Muscle of arm (tissue), 14 donors: ENCODE data around the gene RCOR3. TPM values are rescaled to one million over a fixed set of nuclear protein-coding genes. Genes with fewer than 3 reads are reported as not detected.
"Not testable (repeated sequence)": the region's sequence is repeated elsewhere in the genome, so short reads cannot be mapped to it uniquely, and the experiment has no call there.

ENCODE experiments used
- DNase-seq: peaks from one replicate; pipeline ENCODE4 v3.0.0-alpha.2; 2013
- long read RNA-seq, 11 donors: transcript quantifications; one replicate each; lab custom pipeline, GENCODE V29; 2026
- polyA plus RNA-seq, 12 donors: library from polyadenylated mRNA; unstranded; fragments of 120-200 nt; gene quantifications; one replicate each; pipeline ENCODE4 v1.2.1, GENCODE V29; 2013; ENCODE audit not compliant: insufficient read length in 12 of 12

The RCOR3 gene
- polyA plus RNA-seq, result 10 to 100 TPM in 11 of 12 donors, not detected in 1; 37.6 to 76.9 (median 59.6) TPM
- long read RNA-seq, donor 1, full-length matches to known transcripts, result 7 of 18 reads
- long read RNA-seq, donor 1, partial matches to known transcripts, result 11 of 18 reads
- long read RNA-seq, donor 1, other reads (novel, unspliced or antisense), result 0 of 18 reads
- long read RNA-seq, donor 2, full-length matches to known transcripts, result 5 of 5 reads
- long read RNA-seq, donor 2, partial matches to known transcripts, result 0 of 5 reads
- long read RNA-seq, donor 2, other reads (novel, unspliced or antisense), result 0 of 5 reads
- long read RNA-seq, donor 3, partial matches to known transcripts, result 6 of 7 reads
- long read RNA-seq, donor 3, other reads (novel, unspliced or antisense), result 0 of 7 reads
- long read RNA-seq, donor 4, result 0 reads
- long read RNA-seq, donor 5, full-length matches to known transcripts, result 9 of 9 reads
- long read RNA-seq, donor 5, partial matches to known transcripts, result 0 of 9 reads
- long read RNA-seq, donor 5, other reads (novel, unspliced or antisense), result 0 of 9 reads
- long read RNA-seq, donor 6, partial matches to known transcripts, result 0 of 3 reads
- long read RNA-seq, donor 6, other reads (novel, unspliced or antisense), result 0 of 3 reads
- long read RNA-seq, donor 7, full-length matches to known transcripts, result 3 of 3 reads
- long read RNA-seq, donor 7, partial matches to known transcripts, result 0 of 3 reads
- long read RNA-seq, donor 7, other reads (novel, unspliced or antisense), result 0 of 3 reads
- long read RNA-seq, donor 8, partial matches to known transcripts, result 5 of 9 reads
- long read RNA-seq, donor 8, other reads (novel, unspliced or antisense), result 0 of 9 reads
- long read RNA-seq, donor 9, partial matches to known transcripts, result 0 of 2 reads
- long read RNA-seq, donor 9, other reads (novel, unspliced or antisense), result 0 of 2 reads
- long read RNA-seq, donor 10, partial matches to known transcripts, result 0 of 8 reads
- long read RNA-seq, donor 10, other reads (novel, unspliced or antisense), result 0 of 8 reads
- long read RNA-seq, donor 11, partial matches to known transcripts, result 0 of 7 reads
- long read RNA-seq, donor 11, other reads (novel, unspliced or antisense), result 0 of 7 reads

DNA sequence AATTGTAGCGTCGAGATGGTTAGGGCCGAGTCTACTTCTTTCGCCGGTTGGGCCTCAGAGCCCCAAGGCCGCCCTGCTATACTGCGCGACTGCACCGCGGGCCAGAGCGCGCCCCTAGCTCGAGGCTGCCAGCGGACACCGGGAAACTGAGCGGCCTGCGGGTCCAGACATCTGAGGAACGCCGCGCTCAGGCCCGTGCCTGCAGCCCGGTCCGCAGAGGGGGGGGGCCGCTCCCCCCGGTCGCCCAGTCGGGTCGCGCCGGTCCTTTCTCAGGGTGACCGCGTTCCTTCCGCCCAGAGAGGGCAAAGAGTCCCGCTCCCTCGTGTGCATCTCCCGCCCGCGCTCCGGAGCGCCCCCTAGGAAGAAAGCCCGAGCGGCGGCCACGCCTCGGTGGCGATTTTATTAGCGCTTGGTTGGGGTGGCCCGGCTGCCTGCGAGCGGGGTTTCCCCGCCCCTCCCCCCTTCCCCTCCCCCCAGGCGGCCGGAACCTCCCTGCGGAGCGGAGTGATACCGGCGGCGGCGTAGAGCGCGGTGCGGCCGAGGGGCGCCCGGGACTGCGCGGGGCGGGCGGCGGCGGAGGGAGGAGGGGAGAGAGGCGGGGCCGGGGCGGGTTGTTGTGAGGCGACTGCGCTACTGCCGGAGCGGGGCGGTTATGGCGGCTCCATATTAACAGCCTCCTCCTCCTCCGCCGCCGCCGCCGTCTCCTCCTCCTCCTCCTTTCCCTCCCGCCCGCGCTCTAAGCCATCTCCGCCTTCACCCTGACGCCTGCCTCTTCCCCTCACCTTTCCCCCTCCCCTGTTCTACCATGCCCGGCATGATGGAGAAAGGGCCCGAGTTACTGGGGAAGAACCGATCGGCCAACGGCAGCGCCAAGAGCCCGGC is at the start of gene RCOR3:
RCOR3 (plus strand) TSS at position 611 of the 882 bp plus-strand sequence; CDS start at position 806, 195 bp downstream.
- peak; percentile 90 for DNase-seq

GRCh38 chr1:211210052-211210451 is 49.1 kb upstream of the RCOR3 start:
- DNase-seq, result no peak

DNA sequence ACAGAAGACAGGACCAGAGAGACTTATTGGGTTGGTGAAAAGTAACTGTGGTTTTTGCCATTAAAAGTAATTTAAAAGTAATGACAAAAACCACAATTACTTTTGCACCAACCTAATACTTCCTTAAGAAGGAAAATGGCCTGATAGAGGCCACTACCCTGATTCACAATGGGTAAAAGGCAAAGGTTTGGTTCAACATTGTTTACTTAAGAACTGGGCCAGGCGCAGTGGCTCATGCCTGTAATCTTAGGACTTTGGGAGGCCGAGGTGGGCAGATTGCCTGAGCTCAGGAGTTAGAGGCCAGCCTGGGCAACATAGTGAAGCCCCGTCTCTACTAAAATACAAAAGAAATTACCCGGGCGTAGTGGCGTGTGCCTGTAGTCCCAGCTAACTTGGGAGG is 48.2 kb upstream of the RCOR3 start:
- no peak for DNase-seq

- no peak for DNase-seq
Observed at GRCh38 chr1:211213702-211214101, 45.5 kb upstream of the RCOR3 start.

GRCh38 chr1:211215577-211215976 is 43.6 kb upstream of the RCOR3 start:
- no peak for DNase-seq

DNA sequence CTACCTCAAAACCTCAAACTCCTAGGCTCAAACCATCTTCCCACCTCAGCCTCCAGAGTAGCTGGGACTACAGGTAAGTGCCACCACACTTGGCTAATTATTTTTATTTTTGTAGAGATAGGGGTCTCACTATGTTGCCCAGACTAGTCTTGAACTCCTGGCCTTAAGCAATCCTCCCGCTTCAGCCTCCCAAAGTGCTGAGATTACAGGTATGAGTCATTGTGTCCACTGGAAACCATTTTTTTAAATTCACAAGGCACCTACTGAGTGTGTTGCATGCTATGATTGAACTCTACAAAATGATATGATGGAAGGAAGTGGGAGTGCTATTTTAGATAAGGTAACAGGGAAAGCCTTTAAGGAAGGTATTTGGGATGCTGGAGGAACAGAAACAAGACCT is 41.8 kb upstream of the RCOR3 start:
- DNase-seq, result no peak

DNA sequence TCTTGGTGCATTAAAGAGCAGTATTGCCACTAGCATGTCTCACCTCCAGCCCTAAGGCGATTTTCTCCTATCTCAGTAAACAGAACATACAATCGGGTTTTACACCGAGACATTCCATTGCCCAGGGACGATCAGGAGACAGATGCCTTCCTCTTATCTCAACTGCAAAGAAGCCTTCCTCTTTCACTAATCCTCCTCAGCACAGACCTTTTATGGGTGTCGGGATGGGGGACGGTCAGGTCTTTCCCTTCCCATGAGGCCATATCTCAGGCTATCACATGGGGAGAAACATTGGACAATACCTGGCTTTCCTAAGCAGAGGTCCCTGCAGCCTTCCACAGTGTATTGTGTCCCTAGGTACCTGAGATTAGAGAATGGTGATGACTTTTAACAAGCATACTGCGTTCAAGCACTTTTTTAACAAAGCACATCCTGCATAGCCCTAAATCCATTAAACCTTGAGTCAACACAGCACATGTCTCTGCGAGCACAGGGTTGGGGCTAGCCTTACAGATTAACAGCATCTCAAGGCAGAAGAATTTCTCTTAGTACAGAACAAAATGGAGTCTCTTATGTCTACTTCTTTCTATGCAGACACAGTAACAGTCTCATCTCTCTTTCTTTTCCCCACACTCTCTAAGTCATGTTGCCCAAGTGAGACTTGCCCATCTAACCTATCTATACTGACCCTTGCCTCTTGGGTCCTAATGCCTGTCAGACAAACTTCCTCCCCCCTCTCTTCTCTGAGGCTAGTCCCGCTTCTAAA is 36.5 kb upstream of the RCOR3 start:
- DNase-seq, result not testable (repeated sequence)

GRCh38 chr1:211228573-211229364 is 30.4 kb upstream of the RCOR3 start:
- not testable (repeated sequence) for DNase-seq

DNA sequence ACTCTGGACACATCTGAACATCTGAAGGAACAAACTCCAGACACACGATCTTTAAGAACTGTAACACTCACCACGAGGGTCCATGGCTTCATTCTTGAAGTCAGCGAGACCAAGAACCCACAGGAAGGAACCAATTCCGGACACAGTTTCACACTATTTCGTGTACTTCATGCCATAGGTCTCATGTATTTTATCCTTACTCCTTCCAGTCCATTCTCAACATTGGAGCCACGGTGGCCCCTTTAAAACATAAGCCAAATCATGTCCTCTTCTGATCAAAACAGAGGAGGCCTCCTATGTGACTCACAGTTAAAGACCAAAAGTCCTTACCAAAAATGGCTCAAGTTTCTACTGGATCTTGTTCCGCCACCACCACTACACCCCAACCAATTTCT is 29.8 kb upstream of the RCOR3 start:
- DNase-seq, result no peak

GRCh38 chr1:211231873-211232272 is 27.3 kb upstream of the RCOR3 start:
- DNase-seq, result no peak

- DNase-seq, result no peak
Observed at GRCh38 chr1:211236633-211237320, 22.4 kb upstream of the RCOR3 start.

- no peak for DNase-seq
Observed at GRCh38 chr1:211237579-211237978, 21.6 kb upstream of the RCOR3 start.

DNA sequence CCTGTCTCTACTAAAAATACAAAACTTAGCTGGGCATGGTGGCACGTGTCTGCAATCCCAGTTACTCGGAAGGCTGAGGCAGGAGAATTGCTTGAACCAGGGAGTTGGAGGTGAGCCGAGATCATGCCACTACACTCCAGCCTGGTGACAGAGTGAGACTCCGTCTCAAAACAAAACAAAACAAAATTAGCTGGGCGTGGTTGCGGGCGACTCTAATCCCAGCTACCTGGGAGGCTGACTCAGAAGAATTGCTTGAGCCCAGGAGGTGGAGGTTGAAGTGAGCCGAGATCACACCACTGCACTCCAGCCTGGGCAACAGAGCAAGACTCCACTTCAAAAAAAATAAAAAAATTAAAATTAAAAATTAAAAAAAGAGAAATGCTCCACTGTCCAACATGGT is 18.6 kb upstream of the RCOR3 start:
- not testable (repeated sequence) for DNase-seq

GRCh38 chr1:211241071-211241470 is 18.1 kb upstream of the RCOR3 start:
- no peak for DNase-seq

- DNase-seq, result not testable (repeated sequence)
Observed at GRCh38 chr1:211243639-211244038, 15.5 kb upstream of the RCOR3 start.

GRCh38 chr1:211246583-211246982 is 12.6 kb upstream of the RCOR3 start:
- DNase-seq, result not testable (repeated sequence)

DNA sequence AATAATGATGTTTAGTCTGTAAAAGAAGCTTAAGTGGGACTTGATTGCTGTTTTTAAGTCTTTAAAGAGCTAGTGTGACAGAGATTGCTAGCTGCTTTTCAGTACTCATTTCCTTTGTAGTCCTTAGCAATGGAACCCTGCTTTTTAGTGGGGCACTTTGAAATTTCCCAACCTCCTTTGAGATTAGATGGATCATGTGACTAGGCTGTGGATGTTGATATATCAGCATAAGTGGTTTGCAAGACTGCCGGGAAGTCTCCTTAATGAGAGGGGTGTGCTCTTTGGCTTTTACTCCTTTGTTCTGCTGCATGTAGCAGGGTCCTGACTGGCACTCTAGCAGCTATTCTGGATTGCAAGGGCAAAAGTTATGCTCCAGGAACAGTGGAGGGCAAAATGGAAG is 11.2 kb upstream of the RCOR3 start:
- DNase-seq, result no peak

GRCh38 chr1:211249611-211250010 is 9.6 kb upstream of the RCOR3 start:
- DNase-seq, result not testable (repeated sequence)

DNA sequence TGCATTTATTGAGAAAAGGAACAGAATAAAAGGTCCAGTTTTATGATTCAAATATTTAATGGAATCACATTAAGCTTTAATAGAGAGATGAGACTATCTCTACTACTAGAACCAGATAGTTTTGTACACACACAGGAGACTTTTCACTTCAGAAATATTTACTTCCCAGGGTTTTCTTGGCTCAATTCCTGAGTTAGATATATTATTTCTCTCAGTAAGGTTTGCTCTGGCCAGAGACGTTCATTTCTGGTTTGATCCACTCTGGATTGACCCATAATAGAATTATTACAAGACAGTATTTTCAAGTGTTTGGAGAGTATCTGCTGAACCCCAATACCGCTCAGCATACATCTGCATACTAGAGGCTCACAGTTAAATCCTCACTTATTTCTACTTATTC is 1.3 kb upstream of the RCOR3 start:
- no peak for DNase-seq
